Ishikawa (cell line): Measurements from ENCODE around the gene FASTKD1.

ENCODE experiments used
- CEBPB ChIP-seq: IDR thresholded peaks from 2 replicates; pipeline ENCODE4 v1.6.1; 2012
- CREB1 ChIP-seq: IDR thresholded peaks from 2 replicates; pipeline ENCODE4 v1.6.1; 2012; ENCODE audit warnings: low read depth
- EGR1 ChIP-seq: IDR thresholded peaks from 2 replicates; pipeline ENCODE4 v1.6.1; 2012
- EP300 ChIP-seq: IDR thresholded peaks from 2 replicates; pipeline ENCODE4 v1.6.1; 2012; ENCODE audit warnings: borderline replicate concordance
- FOXM1 ChIP-seq: IDR thresholded peaks from 2 replicates; pipeline ENCODE4 v1.6.1; 2012; ENCODE audit warnings: low read depth, borderline replicate concordance
- NFIC ChIP-seq: IDR thresholded peaks from 2 replicates; pipeline ENCODE4 v1.6.1; 2012
- RAD21 ChIP-seq: IDR thresholded peaks from 2 replicates; pipeline ENCODE4 v1.6.1; 2012; ENCODE audit warnings: low read depth
- REST ChIP-seq: IDR thresholded peaks from 2 replicates; pipeline ENCODE4 v1.6.1; 2012; ENCODE audit warnings: low read depth, mild to moderate bottlenecking
- TAF1 ChIP-seq: IDR thresholded peaks from 2 replicates; pipeline ENCODE4 v1.6.1; 2012; ENCODE audit warnings: low read depth, mild to moderate bottlenecking
- TCF12 ChIP-seq: IDR thresholded peaks from 2 replicates; pipeline ENCODE4 v1.6.1; 2012; ENCODE audit warnings: low read depth
- TEAD4 ChIP-seq: IDR thresholded peaks from 2 replicates; pipeline ENCODE4 v1.6.1; 2012
- USF1 ChIP-seq: IDR thresholded peaks from 2 replicates; pipeline ENCODE4 v1.6.1; 2012
- YY1 ChIP-seq: IDR thresholded peaks from 2 replicates; pipeline ENCODE4 v1.6.1; 2012; ENCODE audit warnings: low read depth
- ZBTB7A ChIP-seq: IDR thresholded peaks from 2 replicates; pipeline ENCODE4 v1.6.1; 2012; ENCODE audit warnings: low read depth
- TF ChIP-seq, protein P1 (sequence below): IDR thresholded peaks from 2 replicates; pipeline ENCODE4 v1.6.1; 2012

FASTKD1 gene

GRCh38 chr2:169561364-169561763, 12.3 kb downstream of the FASTKD1 start:
- TF ChIP-seq REST: no peak
- TF ChIP-seq NFIC: no peak
- no peak for TF ChIP-seq TCF12
- TF ChIP-seq FOXM1: no peak
- no peak for TF ChIP-seq RAD21
- TF ChIP-seq EP300: no peak

DNA sequence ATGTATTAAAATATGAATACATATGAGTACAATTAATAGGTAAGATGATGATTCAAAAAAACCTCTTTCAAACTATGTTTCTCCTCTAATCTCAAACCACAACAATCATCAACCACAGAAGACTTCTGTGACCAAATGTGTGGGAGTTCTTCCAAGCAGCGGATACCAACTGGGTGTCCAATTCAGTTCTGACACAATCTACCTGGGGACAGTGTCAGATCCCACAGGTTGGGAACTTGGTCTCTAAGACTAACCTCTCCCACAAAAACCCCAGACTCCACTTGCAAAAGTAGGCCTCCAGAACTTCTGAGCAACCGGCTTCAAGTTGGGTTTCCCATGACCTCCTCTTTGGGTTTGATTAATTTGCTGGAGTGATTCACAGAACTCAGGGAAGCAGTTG, 26.9 kb downstream of the FASTKD1 start:
- TF ChIP-seq NFIC: no peak
- no peak for TF ChIP-seq TAF1
- no peak for TF ChIP-seq RAD21
- no peak for TF ChIP-seq REST
- TF ChIP-seq TEAD4: no peak
- no peak for TF ChIP-seq EGR1
- no peak for TF ChIP-seq YY1
- no peak for TF ChIP-seq FOXM1
- TF ChIP-seq, protein P1, sequence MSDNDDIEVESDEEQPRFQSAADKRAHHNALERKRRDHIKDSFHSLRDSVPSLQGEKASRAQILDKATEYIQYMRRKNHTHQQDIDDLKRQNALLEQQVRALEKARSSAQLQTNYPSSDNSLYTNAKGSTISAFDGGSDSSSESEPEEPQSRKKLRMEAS: no peak
- TF ChIP-seq EP300: no peak
- TF ChIP-seq TCF12: no peak
- no peak for TF ChIP-seq CEBPB
- TF ChIP-seq ZBTB7A: no peak
- no peak for TF ChIP-seq CREB1
- TF ChIP-seq USF1: no peak

- TF ChIP-seq YY1 (no peak), NFIC (no peak), TCF12 (no peak), USF1 (no peak), TEAD4 (no peak), REST (no peak), ZBTB7A (no peak), EP300 (no peak)
- TF ChIP-seq, protein P1: no peak
Measured at GRCh38 chr2:169542433-169542832, 31.2 kb downstream of the FASTKD1 start.

- TF ChIP-seq ZBTB7A: no peak
- TF ChIP-seq, protein P1: no peak
- TF ChIP-seq EP300: no peak
- no peak for TF ChIP-seq REST
- no peak for TF ChIP-seq CEBPB
Measured at GRCh38 chr2:169540146-169540545, 33.5 kb downstream of the FASTKD1 start.
